Loucy (cell line): Measurements from ENCODE around the gene OAF.

Experiments used
- CTCF ChIP-seq: fragments of 200-600 bp; sonication (generic); conservative IDR thresholded peaks from 2 replicates; pipeline ENCODE4 v1.5.1; 2014; ENCODE audit warnings: mild to moderate bottlenecking, antibody characterized with exemption, low read length
- EZH2phosphoT487 ChIP-seq: fragments of 200-600 bp; IDR thresholded peaks from 2 replicates; pipeline ENCODE4 v1.6.1; 2018; ENCODE audit warnings: antibody characterized with exemption, mild to moderate bottlenecking, moderate library complexity, borderline replicate concordance

GRCh38 chr11:120245434-120245833 is 34.6 kb downstream of the OAF start:
- no peak for TF ChIP-seq CTCF
- no peak for TF ChIP-seq EZH2phosphoT487
